ENCODE data around the gene CFAP97.

CFAP97 gene

GRCh38 chr4:185203486-185204237 lies at the start of gene CFAP97:
CFAP97 (minus strand) TSS chr4:185204000; CDS start chr4:185191196, 12,804 bp downstream.
- no peaks in the 10 kb centered on the region for H3K9me3 ChIP-seq (ENCODE audit: insufficient read depth, low read length)
- no peaks in the 10 kb centered on the region for H3K4me1 ChIP-seq (ENCODE audit: insufficient read depth, insufficient read length)
- peaks cover 12% of the 10 kb centered on the region for H3K27me3 ChIP-seq (ENCODE audit: insufficient read depth, insufficient read length)
- no peak for DNase-seq (ENCODE audit: low read depth, low spot score)
- TF ChIP-seq ZNF274 (IDR thresholded peaks at IDR 0.05; ENCODE audit: low read depth, low read length) (no peak), YY1 (IDR thresholded peaks at IDR 0.05; ENCODE audit: insufficient read depth, insufficient read length) (no peak), SUZ12 (IDR thresholded peaks at IDR 0.05; ENCODE audit: extremely low read depth, insufficient read depth, insufficient read length) (no peak)
- peaks cover 3% of the 10 kb centered on the region for H3K36me3 ChIP-seq (ENCODE audit: insufficient read depth, insufficient read length, low read length)
- peak within 1 kb of the TSS; percentile 80 for H3K9ac ChIP-seq (ENCODE audit: insufficient read length, low read depth)
- peak within 1 kb of the TSS; percentile 54 for H3K4me3 ChIP-seq (ENCODE audit: insufficient read length, low read depth)

- TF ChIP-seq YY1 (IDR thresholded peaks at IDR 0.05; ENCODE audit: insufficient read depth, insufficient read length): no peak
- TF ChIP-seq ZNF274 (IDR thresholded peaks at IDR 0.05; ENCODE audit: low read depth, low read length): no peak
- TF ChIP-seq SUZ12 (IDR thresholded peaks at IDR 0.05; ENCODE audit: extremely low read depth, insufficient read depth, insufficient read length): no peak
- DNase-seq (ENCODE audit: low read depth, low spot score): no peak
- no peaks in the 10 kb centered on the region for H3K36me3 ChIP-seq (ENCODE audit: insufficient read depth, insufficient read length, low read length)
These were observed 45.3 kb upstream of the CFAP97 start for GRCh38 chr4:185249105-185249504.

GRCh38 chr4:185248393-185249039 lies 44.7 kb upstream of the CFAP97 start:
- H3K9me3 ChIP-seq (ENCODE audit: insufficient read depth, low read length): no peaks in the 10 kb centered on the region

More at GRCh38 chr4:185249105-185249504, 45.3 kb upstream of the CFAP97 start:
- Histone ChIP-seq H3K9me3 (ENCODE audit: insufficient read depth, low read length) (no peaks in the 10 kb centered on the region), H3K4me1 (ENCODE audit: insufficient read depth, insufficient read length) (no peaks in the 10 kb centered on the region), H3K4me3 (ENCODE audit: insufficient read length, low read depth) (no peak overlapping the region), H3K9ac (ENCODE audit: insufficient read length, low read depth) (no peak overlapping the region), H3K27me3 (ENCODE audit: insufficient read depth, insufficient read length) (no peaks in the 10 kb centered on the region)

GRCh38 chr4:185247151-185247550 lies 43.4 kb upstream of the CFAP97 start:
- Histone ChIP-seq H3K27me3 (ENCODE audit: insufficient read depth, insufficient read length) (no peaks in the 10 kb centered on the region), H3K36me3 (ENCODE audit: insufficient read depth, insufficient read length, low read length) (no peaks in the 10 kb centered on the region), H3K4me3 (ENCODE audit: insufficient read length, low read depth) (no peak overlapping the region), H3K9ac (ENCODE audit: insufficient read length, low read depth) (no peak overlapping the region), H3K4me1 (ENCODE audit: insufficient read depth, insufficient read length) (no peaks in the 10 kb centered on the region), H3K9me3 (ENCODE audit: insufficient read depth, low read length) (no peaks in the 10 kb centered on the region)
- no peak for DNase-seq (ENCODE audit: low read depth, low spot score)
- TF ChIP-seq ZNF274 (IDR thresholded peaks at IDR 0.05; ENCODE audit: low read depth, low read length) (no peak), YY1 (IDR thresholded peaks at IDR 0.05; ENCODE audit: insufficient read depth, insufficient read length) (no peak), SUZ12 (IDR thresholded peaks at IDR 0.05; ENCODE audit: extremely low read depth, insufficient read depth, insufficient read length) (no peak)

More at GRCh38 chr4:185248393-185249039, 44.7 kb upstream of the CFAP97 start:
- Histone ChIP-seq H3K9ac (ENCODE audit: insufficient read length, low read depth) (no peak overlapping the region), H3K27me3 (ENCODE audit: insufficient read depth, insufficient read length) (no peaks in the 10 kb centered on the region), H3K36me3 (ENCODE audit: insufficient read depth, insufficient read length, low read length) (no peaks in the 10 kb centered on the region), H3K4me1 (ENCODE audit: insufficient read depth, insufficient read length) (no peaks in the 10 kb centered on the region), H3K4me3 (ENCODE audit: insufficient read length, low read depth) (no peak overlapping the region)
- no peak for TF ChIP-seq ZNF274 (IDR thresholded peaks at IDR 0.05; ENCODE audit: low read depth, low read length)
- no peak for DNase-seq (ENCODE audit: low read depth, low spot score)

- Histone ChIP-seq H3K4me3 (ENCODE audit: insufficient read length, low read depth) (no peak overlapping the region), H3K4me1 (ENCODE audit: insufficient read depth, insufficient read length) (no peaks in the 10 kb centered on the region), H3K9me3 (ENCODE audit: insufficient read depth, low read length) (no peaks in the 10 kb centered on the region), H3K36me3 (ENCODE audit: insufficient read depth, insufficient read length, low read length) (no peaks in the 10 kb centered on the region), H3K9ac (ENCODE audit: insufficient read length, low read depth) (no peak overlapping the region), H3K27me3 (ENCODE audit: insufficient read depth, insufficient read length) (no peaks in the 10 kb centered on the region)
- no peak for DNase-seq (ENCODE audit: low read depth, low spot score)
- TF ChIP-seq ZNF274 (IDR thresholded peaks at IDR 0.05; ENCODE audit: low read depth, low read length) (no peak), SUZ12 (IDR thresholded peaks at IDR 0.05; ENCODE audit: extremely low read depth, insufficient read depth, insufficient read length) (no peak), YY1 (IDR thresholded peaks at IDR 0.05; ENCODE audit: insufficient read depth, insufficient read length) (no peak)
These were observed 42.7 kb upstream of the CFAP97 start for GRCh38 chr4:185246453-185246852.

GRCh38 chr4:185244763-185245162 lies 41.0 kb upstream of the CFAP97 start:
- Histone ChIP-seq H3K27me3 (ENCODE audit: insufficient read depth, insufficient read length) (no peaks in the 10 kb centered on the region), H3K4me3 (ENCODE audit: insufficient read length, low read depth) (no peak overlapping the region), H3K9ac (ENCODE audit: insufficient read length, low read depth) (no peak overlapping the region), H3K36me3 (ENCODE audit: insufficient read depth, insufficient read length, low read length) (no peaks in the 10 kb centered on the region), H3K4me1 (ENCODE audit: insufficient read depth, insufficient read length) (no peaks in the 10 kb centered on the region), H3K9me3 (ENCODE audit: insufficient read depth, low read length) (no peaks in the 10 kb centered on the region)
- TF ChIP-seq ZNF274 (IDR thresholded peaks at IDR 0.05; ENCODE audit: low read depth, low read length) (no peak), SUZ12 (IDR thresholded peaks at IDR 0.05; ENCODE audit: extremely low read depth, insufficient read depth, insufficient read length) (no peak), YY1 (IDR thresholded peaks at IDR 0.05; ENCODE audit: insufficient read depth, insufficient read length) (no peak)
- no peak for DNase-seq (ENCODE audit: low read depth, low spot score)

- no peaks in the 10 kb centered on the region for H3K4me1 ChIP-seq (ENCODE audit: insufficient read depth, insufficient read length)
- DNase-seq (ENCODE audit: low read depth, low spot score): no peak
- H3K9ac ChIP-seq (ENCODE audit: insufficient read length, low read depth): no peak overlapping the region
- TF ChIP-seq YY1 (IDR thresholded peaks at IDR 0.05; ENCODE audit: insufficient read depth, insufficient read length) (no peak), ZNF274 (IDR thresholded peaks at IDR 0.05; ENCODE audit: low read depth, low read length) (no peak), SUZ12 (IDR thresholded peaks at IDR 0.05; ENCODE audit: extremely low read depth, insufficient read depth, insufficient read length) (no peak)
- no peaks in the 10 kb centered on the region for H3K36me3 ChIP-seq (ENCODE audit: insufficient read depth, insufficient read length, low read length)
- no peaks in the 10 kb centered on the region for H3K27me3 ChIP-seq (ENCODE audit: insufficient read depth, insufficient read length)
- H3K4me3 ChIP-seq (ENCODE audit: insufficient read length, low read depth): no peak overlapping the region
- H3K9me3 ChIP-seq (ENCODE audit: insufficient read depth, low read length): peaks cover 3% of the 10 kb centered on the region; the same call in 1 of the 2 replicates
These were observed 40.1 kb upstream of the CFAP97 start for GRCh38 chr4:185243879-185244278.
